Occipital lobe (tissue), 2 donors: Measurements from ENCODE around the gene HEATR1. TPM values are rescaled to one million over a fixed set of nuclear protein-coding genes. Genes with fewer than 3 reads are reported as not detected.
"Not testable (repeated sequence)": the region's sequence is repeated elsewhere in the genome, so short reads cannot be mapped to it uniquely, and the experiment has no call there.

ENCODE experiments used
- DNase-seq: peaks from one replicate; lab custom pipeline; 2025; lab: John Stamatoyannopoulos, UW
- total RNA-seq: library from RNA; depleted of rRNA; stranded (reverse); fragments of >200 nt; gene quantifications from one replicate; pipeline ENCODE4 v1.2.3, GENCODE V29; 2014

Gene HEATR1
- total RNA-seq, 1 donor from 2014 or later, result 77.2 TPM

DNA sequence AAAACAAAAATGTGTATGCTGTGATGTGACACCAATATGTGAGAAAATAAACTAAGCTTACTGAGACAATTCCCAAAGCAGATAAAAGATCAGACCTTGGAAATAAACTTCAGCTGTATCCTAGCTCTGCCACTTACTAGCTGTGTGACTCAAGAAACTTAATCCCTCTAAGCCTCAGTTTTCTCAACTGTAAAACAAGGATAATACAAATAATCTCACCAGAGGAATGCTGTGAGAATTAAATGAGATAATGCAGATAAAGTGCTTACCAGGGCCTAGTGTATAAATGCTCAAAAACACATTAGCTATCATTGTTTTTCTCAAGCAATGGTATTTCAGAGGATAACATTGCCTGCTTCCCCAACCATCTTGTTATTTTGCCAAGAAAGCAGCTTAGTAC lies 2.1 kb downstream of the HEATR1 start:
- DNase-seq, result no peak

DNA sequence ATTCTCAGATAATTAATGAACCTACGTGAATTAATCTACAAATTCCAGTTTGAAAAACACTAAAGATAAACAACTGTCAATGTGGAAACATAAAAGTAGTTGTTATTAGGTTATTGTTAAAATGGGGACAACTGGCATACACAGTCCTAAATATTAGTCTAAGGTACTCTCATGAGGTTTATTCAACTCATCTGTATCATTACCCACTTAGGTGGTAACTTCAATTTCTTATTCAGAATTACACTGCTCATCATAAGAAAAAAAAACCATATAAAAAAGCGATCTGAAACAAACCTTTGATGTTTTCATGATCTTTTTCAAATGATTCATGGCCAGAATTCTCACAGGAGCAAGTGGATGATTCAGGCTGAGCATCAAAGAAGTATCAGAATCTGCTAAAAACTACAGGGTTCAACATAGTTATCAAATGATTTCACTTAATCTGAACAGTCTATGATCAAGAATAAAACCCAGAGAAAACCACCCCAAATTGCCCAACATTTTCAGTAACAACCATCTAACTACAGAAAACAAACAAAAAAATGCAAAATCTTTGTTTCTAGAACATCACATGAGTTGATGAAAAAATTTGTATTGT lies 13.7 kb downstream of the HEATR1 start:
- DNase-seq, result no peak

DNA sequence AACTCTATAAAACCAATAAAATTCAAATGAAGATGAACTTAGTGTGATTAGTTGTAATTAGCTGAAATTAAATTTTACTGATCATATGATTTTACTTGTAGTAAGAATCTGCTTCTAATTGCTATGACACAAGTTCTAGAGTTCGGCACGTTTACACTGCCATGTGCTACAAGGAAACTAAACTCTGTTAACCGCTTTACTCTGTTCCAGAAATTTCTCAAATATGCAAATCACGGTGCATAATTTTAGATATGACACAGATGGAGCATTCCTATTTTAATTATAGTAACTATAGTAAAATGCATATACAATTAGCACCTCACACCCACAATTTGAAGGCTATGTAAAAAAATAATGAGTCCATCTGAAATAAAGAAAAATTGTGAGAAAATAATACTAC lies 14.8 kb downstream of the HEATR1 start:
- DNase-seq, result no peak

DNA sequence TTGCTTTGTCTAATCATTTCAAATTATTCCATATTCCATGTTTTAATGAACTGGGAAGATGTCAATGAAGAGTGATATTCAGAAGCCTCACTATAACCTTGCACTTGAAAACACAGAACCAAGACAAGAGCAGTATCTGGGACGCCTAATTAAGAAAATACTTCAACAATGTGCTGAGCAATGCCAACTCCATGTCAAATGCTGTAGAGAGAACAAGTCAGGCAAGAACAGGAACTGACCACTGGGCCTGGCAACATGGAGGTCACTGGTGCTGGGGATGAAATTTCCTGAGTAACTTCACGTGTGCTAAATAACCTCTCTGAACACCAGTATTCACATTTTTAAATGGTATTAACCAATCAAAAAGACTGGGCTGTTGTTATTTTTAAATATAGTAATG lies 22.8 kb downstream of the HEATR1 start:
- DNase-seq, result no peak

DNA sequence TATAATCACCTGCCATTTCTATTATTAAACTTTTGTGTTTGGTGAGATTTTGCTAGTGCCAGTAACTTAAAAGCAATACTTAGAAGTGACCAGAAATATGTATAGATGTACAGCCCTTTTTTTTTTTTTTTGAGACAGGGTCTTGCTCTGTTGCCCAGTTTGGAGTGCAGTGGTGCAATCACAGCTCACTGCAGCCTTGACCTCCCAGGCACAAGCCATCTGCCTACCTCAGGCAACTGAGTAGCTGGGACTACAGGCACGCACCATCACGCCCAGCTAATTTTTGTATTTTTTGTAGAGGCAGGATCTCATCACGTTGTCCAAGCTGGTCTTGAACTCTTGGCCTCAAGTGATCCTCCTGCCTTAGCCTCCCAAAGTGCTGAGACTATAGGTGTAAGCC lies 23.9 kb downstream of the HEATR1 start:
- not testable (repeated sequence) for DNase-seq

DNA sequence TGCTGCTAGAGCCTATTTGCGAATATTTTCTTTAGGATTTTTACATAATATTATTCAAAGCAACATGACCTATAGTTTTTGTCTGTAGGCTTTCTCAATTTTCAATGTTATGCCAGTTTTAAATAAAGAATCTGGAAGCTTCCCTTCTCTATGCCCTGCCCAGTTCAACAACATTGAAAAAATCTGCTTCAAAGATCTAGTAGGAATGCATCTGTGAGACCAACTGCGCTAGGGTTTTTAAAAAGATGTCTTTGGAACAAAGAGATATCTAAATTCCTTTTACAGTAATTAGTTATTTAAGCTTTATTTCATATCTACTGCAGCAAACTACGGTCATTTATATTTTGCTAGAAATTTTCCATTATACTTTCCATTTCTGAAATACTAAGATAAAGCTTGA lies 25.7 kb downstream of the HEATR1 start:
- DNase-seq, result no peak

DNA sequence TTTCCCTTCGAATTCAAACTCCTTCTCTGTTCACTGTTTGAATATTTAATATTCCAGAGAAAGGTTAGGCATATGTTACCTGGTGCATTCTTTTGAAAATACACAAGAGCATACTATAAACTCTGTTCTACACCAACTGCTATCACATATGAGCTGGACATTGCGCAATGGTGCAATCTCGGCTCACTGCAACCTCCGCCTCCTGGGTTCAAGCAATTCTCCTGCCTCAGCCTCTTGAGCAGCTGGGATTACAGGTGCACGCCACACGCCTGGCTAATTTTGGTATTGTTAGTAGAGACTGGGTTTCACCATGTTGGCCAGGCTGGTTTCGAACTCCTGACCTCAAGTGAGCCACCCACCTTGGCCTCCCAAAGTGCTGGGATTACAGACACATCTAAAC lies 27.3 kb downstream of the HEATR1 start:
- not testable (repeated sequence) for DNase-seq

DNA sequence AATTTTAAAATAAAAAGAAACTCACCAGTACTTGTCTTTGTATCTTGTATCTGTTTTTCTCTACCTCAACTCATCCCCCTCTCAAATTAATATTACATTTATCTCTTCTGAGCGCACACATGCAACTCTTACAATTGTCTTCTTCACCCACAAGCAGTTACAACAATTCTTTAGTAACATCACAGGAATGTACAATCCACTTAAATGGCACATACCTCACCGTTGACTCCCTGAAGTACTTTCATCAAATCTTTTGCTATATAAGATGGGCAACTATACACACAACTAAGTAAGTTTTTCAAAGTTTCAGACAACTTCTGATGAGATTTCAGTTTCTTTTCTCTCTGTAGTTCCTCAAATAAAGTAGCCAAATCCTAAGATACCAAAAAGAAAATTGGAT lies 28.3 kb downstream of the HEATR1 start:
- DNase-seq, result no peak

DNA sequence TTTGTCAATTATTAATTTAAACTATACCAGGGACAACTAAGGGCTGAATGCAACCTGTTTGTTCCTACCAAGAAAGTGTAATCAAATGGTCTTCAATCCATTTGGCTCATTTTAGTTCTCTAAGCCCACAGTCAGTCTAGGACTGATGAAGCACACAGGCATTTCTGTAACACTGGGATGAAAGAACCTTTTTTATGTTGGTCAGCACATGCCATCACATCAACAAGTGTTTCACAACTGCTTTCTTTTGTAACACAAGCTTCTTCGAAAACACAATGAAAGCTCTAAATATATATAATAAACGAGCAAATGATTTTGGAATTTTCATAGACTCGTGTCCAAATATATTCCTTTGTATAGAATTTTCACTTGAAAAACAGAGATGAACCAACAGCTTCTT lies 28.8 kb downstream of the HEATR1 start:
- no peak for DNase-seq

DNA sequence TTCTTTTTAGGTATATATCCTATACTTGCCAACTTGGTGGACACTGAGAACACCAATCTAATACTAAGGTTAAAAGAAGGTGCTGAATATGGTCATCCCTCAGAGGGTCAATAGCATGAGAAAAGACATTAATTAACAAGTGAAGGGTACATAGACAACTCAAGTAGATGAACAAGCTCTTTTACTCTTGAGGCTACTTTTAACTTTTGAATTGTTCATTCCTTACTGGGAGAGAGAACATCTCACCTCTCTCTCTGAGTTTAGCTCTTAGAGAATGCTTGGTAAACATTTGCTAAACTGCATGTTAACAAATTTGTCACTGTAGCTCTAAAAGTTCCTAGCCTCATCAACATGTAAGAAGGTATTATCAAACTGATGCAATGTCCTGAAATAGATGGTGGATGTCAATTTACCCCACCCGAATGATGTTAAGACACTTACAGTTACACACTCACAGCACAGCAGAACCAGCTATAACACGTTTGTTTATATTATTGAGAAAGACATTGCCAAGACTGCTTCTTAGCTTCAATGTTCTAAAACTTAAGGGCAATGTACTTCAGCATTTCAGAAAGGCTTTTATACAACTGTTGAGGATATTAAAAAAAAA lies 35.9 kb downstream of the HEATR1 start:
- no peak for DNase-seq

DNA sequence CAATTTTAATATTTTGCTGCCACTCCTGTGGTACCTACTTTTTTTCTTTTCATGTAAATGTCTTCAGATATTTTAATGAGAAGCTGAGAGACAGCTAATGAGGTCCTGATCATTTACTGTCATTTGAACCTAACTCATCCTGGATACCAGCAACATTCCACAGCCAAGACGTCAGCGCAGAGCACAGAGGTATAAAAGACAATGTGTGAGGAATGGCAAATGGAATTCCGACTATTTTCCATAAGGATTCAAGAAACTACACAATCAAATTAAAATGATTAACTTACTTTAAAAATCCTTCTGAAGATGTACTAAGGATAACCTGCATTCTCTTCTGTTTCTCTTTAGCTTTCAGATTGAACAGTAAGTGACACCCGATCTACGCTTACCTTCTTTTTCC lies 38.8 kb downstream of the HEATR1 start:
- no peak for DNase-seq

DNA sequence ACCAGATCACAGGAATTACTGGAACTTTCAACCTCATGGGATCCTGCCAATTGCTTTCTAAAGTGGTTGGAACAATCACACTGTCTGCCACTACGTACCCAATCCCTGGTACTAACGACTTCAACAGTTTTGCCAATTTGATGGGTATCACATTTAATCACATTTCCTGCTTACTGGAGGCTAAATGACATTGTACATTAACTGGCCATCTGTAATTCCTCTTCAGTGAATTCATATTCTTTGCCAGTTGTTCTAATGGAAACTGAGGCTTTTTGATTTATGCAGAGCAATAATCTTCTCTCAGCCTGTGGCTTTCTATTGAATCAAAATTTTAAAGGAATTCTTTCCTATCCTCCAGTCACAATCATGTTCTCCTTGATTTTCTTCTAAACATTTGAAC lies 42.3 kb downstream of the HEATR1 start:
- no peak for DNase-seq

DNA sequence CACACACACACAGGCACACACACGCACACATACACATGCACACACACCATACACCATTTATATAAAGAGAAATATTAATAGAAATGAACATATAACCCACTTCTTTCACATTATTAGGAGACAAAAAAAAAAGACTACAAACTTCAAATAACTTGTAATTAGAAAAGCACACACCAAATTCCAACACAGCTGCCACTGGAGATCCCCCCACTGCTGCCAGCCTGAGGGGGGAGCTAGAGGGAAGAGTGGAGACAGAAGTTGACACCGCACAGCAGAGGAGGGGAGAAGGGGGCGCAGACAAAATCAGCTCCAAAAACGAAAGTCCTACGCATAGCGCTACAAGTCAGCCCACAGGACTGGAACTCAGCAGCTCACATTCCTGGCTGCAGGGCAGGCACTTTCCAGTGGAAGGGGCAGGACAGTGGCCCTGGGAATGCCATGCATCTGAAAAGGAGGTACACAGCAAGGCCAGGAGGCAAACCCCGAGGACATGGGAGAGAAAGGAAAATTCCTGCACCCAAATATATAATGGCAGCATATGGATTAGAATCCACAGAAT lies 44.0 kb downstream of the HEATR1 start:
- DNase-seq, result no peak

DNA sequence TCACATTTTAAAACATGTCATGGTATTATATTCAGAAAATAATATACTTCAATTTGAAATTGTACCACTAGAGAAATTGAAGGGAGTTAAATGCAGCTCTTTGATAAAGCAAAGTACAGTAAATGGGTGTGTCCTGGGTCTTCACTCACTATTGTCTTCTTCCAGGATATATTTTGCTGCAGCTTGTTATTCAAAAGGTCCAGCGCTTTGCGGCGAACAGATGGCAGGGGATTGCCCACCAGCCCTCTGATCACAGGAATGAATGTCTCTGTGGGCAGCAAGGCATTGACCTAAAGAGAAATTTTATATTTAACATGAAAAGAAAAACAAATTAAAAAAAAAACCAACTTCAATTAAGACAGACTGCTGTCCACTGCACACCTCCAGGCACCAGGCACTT lies 45.5 kb downstream of the HEATR1 start:
- no peak for DNase-seq

DNA sequence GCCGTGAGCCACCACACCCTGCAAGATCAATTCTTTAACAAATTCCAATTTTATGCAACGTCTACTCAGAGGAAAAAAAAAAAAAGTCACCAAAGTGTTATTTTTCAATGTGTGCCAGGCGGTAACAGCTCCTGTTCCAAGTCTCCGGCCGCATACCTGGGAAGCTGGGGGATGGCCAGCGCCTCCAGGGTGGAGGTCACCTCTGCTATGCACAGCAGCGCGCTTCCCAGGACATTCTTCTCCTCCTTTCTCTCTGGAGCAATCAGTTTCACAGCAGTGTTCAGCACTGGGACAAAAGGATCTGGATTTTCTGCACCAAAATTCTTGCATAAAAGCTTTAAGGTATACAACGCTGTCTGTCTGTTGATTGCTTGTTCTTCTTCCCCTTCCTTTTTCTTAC lies 46.2 kb downstream of the HEATR1 start:
- DNase-seq, result no peak

DNA sequence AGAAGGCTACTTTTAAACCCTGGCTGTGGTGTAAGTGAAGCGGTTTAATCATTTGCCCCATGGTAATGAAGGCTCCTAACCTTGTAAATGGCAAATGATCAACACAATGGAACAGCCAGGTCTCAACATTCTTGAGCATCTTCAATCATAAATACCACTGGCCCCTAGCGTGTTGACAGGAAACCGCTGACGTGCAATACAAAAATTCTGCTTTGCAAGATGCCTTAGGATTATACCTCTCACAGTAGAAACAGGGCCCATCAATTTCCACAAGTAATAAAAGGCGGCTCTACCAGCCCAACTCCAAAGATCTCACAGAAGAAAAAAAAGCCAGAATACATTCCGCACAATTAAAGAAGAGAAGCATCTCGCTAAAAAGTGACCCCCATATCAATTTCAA lies 47.7 kb downstream of the HEATR1 start:
- no peak for DNase-seq

DNA sequence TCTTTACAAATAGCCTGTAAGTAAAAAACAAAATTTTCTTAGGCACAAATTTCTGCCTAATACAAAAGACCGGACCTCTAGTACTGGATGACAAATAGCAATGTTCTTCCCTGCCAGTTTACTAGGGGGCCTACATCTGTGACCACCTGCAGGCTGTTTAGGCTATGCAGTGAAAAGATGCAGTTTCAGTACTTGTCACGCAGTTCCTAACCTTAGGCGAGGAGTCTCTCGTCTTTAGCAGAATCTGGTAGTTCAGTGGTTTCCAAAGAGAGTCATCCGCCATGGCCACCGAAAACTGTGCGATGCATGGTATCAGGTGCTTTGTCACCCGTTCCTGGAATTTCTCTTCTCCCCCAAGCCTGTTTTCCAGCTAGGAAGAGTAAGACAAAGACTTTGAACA lies 50.9 kb downstream of the HEATR1 start:
- DNase-seq, result no peak

DNA sequence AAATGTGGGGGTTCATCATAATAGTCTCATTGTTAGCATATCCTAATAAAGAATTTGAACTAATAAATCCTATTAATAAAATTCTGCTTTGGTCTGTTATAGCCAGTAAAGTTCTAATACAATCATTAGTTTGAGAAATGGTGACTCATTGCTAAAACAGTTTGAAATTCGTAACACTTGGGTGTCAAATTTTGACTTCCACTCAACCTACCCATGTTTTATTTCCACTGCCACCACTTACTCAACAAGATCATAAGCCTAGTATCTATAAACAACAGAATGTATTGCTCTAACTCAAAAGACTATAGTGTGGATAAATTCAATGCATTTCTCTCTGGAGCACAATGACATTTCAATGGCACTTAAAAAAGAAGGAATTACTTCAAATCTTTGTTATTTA lies 51.4 kb downstream of the HEATR1 start:
- DNase-seq, result no peak

DNA sequence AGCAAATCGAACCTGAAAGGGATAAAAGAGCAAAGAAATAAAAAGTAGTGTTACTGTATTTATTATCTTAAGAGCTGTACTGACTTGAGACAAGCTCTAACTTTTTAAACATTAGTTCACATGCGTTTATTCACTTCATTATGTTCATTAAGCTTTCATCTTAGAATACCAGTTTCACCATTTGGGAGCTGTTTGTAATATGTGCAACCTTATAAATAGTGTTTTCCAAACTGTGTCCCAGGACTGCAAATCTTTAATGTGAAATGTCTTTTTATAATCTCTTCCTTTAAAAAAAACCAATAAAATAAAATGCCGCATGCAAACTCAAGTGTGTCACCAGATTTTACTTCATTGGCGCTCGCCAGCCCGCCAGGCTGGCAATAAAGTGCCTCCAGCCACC lies 52.2 kb downstream of the HEATR1 start:
- no peak for DNase-seq

DNA sequence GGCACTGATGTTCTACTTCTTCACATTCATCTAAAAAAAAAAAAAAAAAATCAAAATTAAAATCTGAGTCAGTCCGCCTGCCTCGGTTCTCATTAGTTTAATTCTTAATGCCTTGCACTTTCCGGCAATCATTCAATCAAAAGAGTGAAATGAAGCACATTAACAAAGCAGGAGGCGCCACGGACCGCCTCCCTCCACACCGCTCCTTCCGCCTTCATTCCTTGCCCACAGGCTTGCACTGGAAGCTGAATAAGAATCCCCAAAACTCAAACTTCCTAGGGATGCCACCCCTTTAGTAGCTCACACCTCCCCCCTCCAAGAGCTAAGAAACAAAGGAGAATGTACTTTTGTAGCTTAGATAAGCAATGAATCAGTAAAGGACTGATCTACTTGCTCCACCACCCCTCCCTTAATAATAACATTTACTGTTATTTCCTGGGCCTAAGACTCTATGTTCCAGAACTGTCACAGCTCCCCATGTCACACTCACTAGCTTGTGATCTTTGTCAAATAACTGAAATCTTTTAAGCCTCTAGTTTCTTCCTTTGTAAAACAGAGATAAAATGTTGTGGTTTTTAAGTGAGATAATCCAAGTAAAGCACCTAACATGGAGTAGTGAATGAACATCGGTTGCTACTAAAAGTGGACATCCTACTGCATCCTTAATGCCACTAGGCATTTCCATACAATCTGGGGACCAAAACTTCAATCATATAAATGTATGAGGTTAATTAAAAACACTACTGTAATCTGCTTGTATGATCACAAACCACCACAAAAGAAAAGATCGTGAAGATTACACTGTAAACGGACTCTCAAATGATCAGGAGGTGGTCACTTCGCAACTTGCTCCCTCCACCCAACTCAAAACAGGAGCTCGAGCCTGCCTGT lies 53.1 kb downstream of the HEATR1 start:
- DNase-seq, result no peak

DNA sequence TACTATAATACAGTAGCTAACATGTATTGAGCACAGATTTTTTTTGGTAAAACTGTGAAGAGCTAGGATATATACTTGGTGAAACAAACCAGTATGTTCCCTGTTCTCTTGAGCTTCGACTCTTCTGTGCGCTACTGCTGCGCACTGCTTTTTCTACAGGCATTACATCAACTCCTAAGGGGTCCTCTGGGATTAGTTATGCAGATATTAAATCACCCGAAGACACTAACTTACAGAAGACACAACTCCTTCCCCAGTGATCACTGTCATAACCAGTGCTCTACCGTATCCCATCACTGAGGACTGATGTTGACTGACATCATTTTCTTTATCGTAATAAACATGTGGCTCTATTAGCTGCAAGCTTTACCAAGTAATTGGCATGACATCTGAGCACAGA lies 55.9 kb downstream of the HEATR1 start:
- DNase-seq, result no peak

DNA sequence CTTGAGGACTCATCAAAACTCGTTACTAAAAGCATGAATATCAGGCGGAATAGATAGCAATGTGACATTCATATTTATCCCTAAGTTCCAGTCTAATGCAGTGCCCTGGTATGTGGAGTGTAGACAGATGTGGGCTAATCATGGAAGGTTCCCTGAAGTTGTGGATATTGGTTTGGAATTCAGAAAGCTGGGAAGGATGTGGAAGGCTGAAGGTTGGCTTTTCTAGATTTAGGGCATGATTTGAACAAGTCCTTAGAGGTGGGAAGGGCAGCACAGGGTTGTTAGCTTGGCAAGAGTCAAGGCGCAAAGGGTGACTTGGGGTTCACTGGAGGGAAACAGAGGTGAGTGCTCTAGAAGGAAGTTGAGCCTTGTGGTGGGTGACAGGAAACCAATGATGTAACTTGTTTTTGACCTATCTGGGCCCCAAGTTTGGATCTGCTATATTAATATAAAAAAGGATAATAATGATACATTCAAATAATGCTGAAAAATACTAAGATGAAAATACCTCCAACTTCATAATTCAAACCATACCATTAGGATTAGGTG lies 58.6 kb downstream of the HEATR1 start:
- DNase-seq, result no peak
